ENCODE measurements around the gene CLMN. TPM values are rescaled to one million over a fixed set of nuclear protein-coding genes. Genes with fewer than 3 reads are reported as not detected.

Gene CLMN
- total and polyA plus RNA-seq, 2 of the 8 experiments (the other 6 are each of a cell fraction or from before 2014, with no cell fraction given), result 1.6 to 8.2 TPM

DNA sequence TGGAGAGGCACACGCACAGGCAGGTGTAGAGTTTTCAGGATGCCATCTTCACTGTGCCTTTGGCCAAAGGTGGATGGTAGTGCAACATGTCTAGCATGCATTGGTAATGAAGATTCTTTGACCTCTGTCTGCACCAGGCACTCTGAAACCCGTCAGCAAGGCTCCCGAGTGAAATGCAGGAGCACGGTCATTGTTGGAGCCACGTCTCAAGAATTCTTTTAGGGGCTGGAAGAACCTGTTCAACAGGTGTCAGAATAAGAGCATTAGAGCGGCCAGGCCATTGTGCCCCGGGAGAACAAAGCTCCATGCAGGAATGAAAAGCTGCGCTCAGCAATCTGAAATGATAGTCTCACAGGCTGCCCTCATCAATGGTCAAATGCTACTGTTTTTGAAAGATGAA lies 122.2 kb downstream of the CLMN start:
- no peak overlapping the region for H3K4ac ChIP-seq (replicated peaks; ENCODE audit: insufficient read length, low read depth, low read length)
- H3K79me1 ChIP-seq (ENCODE audit: low read depth, low read length), result no peaks in the 10 kb centered on the region
- no peak overlapping the region for H3K23ac ChIP-seq (ENCODE audit: insufficient read length)
- H2BK15ac ChIP-seq (ENCODE audit: low read length), result no peak overlapping the region
- H2AK5ac ChIP-seq (ENCODE audit: low read depth, low read length), result no peak overlapping the region
- CTCF ChIA-PET (ENCODE audit: partially characterized antibody), result interaction anchor here (1.0 to 4.3 kb wide), 2 partner anchors 16 to 24 kb away, joined by 3 to 10 read pairs; no protein-coding TSS in a partner anchor
- no peak overlapping the region for H4K91ac ChIP-seq (replicated peaks; ENCODE audit: insufficient read length, low read length)
- H3K14ac ChIP-seq (ENCODE audit: insufficient read length), result no peak overlapping the region
- H3K9me3 ChIP-seq (ENCODE audit: insufficient read depth in 2 of 2, low read depth in 1 of 2, low read length in 1 of 2), result no peaks in the 10 kb centered on the region
- no peaks in the 10 kb centered on the region for H3K23me2 ChIP-seq (ENCODE audit: low read depth, low read length)
- no peaks in the 10 kb centered on the region for H3K36me3 ChIP-seq (ENCODE audit: control insufficient read depth in 2 of 4, insufficient read depth in 4 of 4, low read length in 3 of 4)
- H3K4me3 ChIP-seq (ENCODE audit: extremely low read depth in 1 of 4, insufficient read depth in 2 of 4, low read depth in 3 of 4, low read length in 4 of 4), result no peak overlapping the region; a peak in 2 of 8 replicates
- peak overlapping the region; percentile 7; the same call in 1 of the 2 replicates for H2BK20ac ChIP-seq (ENCODE audit: low read length)
- H3K27me3 ChIP-seq (replicated peaks in 1 of 4; ENCODE audit: control insufficient read depth in 3 of 4, extremely low read depth in 1 of 4, insufficient read depth in 3 of 4, low read length in 3 of 4), result no peaks in the 10 kb centered on the region
- no peak overlapping the region for H2BK5ac ChIP-seq (ENCODE audit: low read depth, low read length)
- DNase-seq (ENCODE audit: low read depth in 1 of 2, low spot score in 2 of 2) (no peak), FAIRE-seq (peak; percentile 50)
- H3K4me2 ChIP-seq (ENCODE audit: insufficient read depth in 1 of 2, low read depth in 2 of 2, low read length in 2 of 2), result peak overlapping the region; percentile 40 to 69
- no peaks in the 10 kb centered on the region for H3K79me2 ChIP-seq (ENCODE audit: control insufficient read depth in 1 of 2, insufficient read depth in 2 of 2, low read length in 2 of 2)
- POLR2A ChIA-PET (ENCODE audit: partially characterized antibody), result interaction anchor here (0.6 to 3.1 kb wide), 3 partner anchors 14 to 164 kb away, joined by 3 to 9 read pairs (median 7); no protein-coding TSS in a partner anchor
- no peak overlapping the region for H4K5ac ChIP-seq (ENCODE audit: insufficient read length, low read depth, low read length)
- H3K27ac ChIP-seq (ENCODE audit: low read depth, low read length), result no peak overlapping the region; the same call in 1 of the 2 replicates
- H4K20me1 ChIP-seq (replicated peaks in 1 of 2; ENCODE audit: control insufficient read depth in 1 of 2, insufficient read depth in 2 of 2, low read length in 2 of 2), result no peaks in the 10 kb centered on the region
- no peak overlapping the region; the same call in 1 of the 2 replicates for H3K18ac ChIP-seq (ENCODE audit: extremely low read depth, low read length)
- no peak overlapping the region for H2AFZ ChIP-seq (ENCODE audit: low read length)
- no peak overlapping the region for H3K56ac ChIP-seq (replicated peaks; ENCODE audit: insufficient read length, low read depth, low read length)
- peaks cover 12 to 25% (median 18%) of the 10 kb centered on the region in 4 experiments for H3K4me1 ChIP-seq (replicated peaks in 1 of 4; ENCODE audit: control insufficient read depth in 3 of 4, insufficient read depth in 4 of 4, low read length in 3 of 4)
- H3K9ac ChIP-seq (replicated peaks in 1 of 4; ENCODE audit: extremely low read depth in 1 of 4, low read depth in 3 of 4, low read length in 3 of 4), result peak overlapping the region in 1 of 4 experiments; percentile 4; a peak in 1 of 7 replicates
- WGBS, 2 experiments (ENCODE audit: extremely low coverage in 1 of 2, insufficient coverage in 1 of 2, insufficient read length in 1 of 2, insufficient replicate concordance in 2 of 2, low coverage in 1 of 2, low lambda C conversion rate in 2 of 2, missing lambda C conversion rate in 1 of 2), result 51% methylated on average over 8 of the region's 8 CpGs; no CpG with 5 or more reads in 1 of the 2 experiments
- peak overlapping the region; percentile 11; the same call in 1 of the 2 replicates for H2BK12ac ChIP-seq (ENCODE audit: low read depth, low read length)
- no peak overlapping the region for H4K8ac ChIP-seq (ENCODE audit: extremely low read depth, insufficient read depth, low read length)
- H2BK120ac ChIP-seq (replicated peaks; ENCODE audit: low read depth, low read length), result peak overlapping the region; percentile 9
- TF ChIP-seq SP4 (IDR thresholded peaks at IDR 0.05; ENCODE audit: low read length), result no peak

Measured in H1 (cell line).